Measurements from ENCODE around the gene MINDY1. TPM values are rescaled to one million over a fixed set of nuclear protein-coding genes. Genes with fewer than 3 reads are reported as not detected.

MINDY1 gene
- total RNA-seq, 1 experiment from 2014 or later, result 11.6 TPM

DNA sequence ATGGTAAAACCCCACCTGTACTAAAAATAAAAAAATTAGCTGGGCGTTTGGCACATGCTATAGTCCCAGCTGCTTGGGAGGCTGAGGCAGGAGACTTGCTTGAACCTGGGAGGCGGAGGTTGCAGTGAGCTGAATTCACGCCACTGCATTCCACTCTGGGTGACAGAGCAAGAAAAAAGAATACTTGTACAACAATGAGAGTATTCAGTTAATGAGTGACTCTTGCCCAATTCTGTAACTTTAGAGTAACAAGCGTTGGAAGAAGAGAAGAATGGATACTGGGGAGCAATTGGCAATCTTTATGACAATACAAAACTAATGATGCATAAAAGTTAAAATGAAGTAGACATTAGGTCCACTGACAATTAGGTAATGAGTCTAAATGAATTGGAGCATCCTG, 14.1 kb downstream of the MINDY1 start:
- no TSS peak for BruUV-seq (replicated peaks)
- H3K9me3 ChIP-seq (ENCODE audit: low read depth, low read length, poor library complexity, severe bottlenecking), result no peaks in the 10 kb centered on the region
- ChIA-PET POLR2A (ENCODE audit: low non-redundant PET) (no interaction called here), CTCF (no interaction called here)
- H3K36me3 ChIP-seq (ENCODE audit: insufficient read depth, low read length, poor library complexity, severe bottlenecking), result peaks cover 2% of the 10 kb centered on the region
- intact Hi-C loops (cut with micrococcal nuclease; ENCODE audit: unreplicated experiment), result loop anchor here (10.0 kb wide), 1 partner anchor 518 kb away; no protein-coding TSS in a partner anchor
- H3K27me3 ChIP-seq (replicated peaks; ENCODE audit: insufficient read depth, low read depth, low read length, poor library complexity), result no peaks in the 10 kb centered on the region
- H3K27ac ChIP-seq (ENCODE audit: low read depth, low read length, poor library complexity, severe bottlenecking), result no peak overlapping the region
- H3K4me1 ChIP-seq (ENCODE audit: insufficient read depth, low read length, poor library complexity, severe bottlenecking), result no peaks in the 10 kb centered on the region
- DNase-seq (ENCODE audit: low spot score), result no peak
- H3K4me3 ChIP-seq (ENCODE audit: low read depth, low read length, poor library complexity, severe bottlenecking), result no peak overlapping the region
- TF ChIP-seq, protein P1, sequence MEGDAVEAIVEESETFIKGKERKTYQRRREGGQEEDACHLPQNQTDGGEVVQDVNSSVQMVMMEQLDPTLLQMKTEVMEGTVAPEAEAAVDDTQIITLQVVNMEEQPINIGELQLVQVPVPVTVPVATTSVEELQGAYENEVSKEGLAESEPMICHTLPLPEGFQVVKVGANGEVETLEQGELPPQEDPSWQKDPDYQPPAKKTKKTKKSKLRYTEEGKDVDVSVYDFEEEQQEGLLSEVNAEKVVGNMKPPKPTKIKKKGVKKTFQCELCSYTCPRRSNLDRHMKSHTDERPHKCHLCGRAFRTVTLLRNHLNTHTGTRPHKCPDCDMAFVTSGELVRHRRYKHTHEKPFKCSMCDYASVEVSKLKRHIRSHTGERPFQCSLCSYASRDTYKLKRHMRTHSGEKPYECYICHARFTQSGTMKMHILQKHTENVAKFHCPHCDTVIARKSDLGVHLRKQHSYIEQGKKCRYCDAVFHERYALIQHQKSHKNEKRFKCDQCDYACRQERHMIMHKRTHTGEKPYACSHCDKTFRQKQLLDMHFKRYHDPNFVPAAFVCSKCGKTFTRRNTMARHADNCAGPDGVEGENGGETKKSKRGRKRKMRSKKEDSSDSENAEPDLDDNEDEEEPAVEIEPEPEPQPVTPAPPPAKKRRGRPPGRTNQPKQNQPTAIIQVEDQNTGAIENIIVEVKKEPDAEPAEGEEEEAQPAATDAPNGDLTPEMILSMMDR (conservative IDR thresholded peaks at IDR 0.05; ENCODE audit: low read depth, low read length), result no peak
- TF ChIP-seq EZH2 (IDR thresholded peaks at IDR 0.05; ENCODE audit: borderline replicate concordance, low read depth, low read length, poor library complexity, severe bottlenecking), result no peak

DNA sequence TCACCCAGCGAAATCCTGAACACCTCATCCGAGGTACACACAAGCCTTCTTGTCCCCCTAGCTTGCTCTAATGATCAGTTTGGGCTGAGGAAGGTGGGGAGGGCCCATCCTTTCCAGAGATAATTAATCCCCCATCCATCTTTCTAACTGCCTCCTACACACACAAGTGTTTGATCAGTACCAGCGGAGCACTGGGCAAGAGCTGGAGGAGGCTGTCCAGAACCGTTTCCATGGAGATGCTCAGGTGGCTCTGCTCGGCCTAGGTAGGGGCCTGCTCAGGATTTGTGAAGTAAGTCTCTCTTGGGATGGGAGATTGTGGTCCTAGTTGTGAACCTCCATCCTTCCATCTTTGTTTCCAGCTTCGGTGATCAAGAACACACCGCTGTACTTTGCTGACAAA, 18.8 kb downstream of the MINDY1 start:
- intact Hi-C loops (cut with micrococcal nuclease; ENCODE audit: unreplicated experiment), result no loop called here
- TF ChIP-seq EZH2 (IDR thresholded peaks at IDR 0.05; ENCODE audit: borderline replicate concordance, low read depth, low read length, poor library complexity, severe bottlenecking), result no peak
- TF ChIP-seq, protein P1 (conservative IDR thresholded peaks at IDR 0.05; ENCODE audit: low read depth, low read length), result no peak
- Histone ChIP-seq H3K4me1 (ENCODE audit: insufficient read depth, low read length, poor library complexity, severe bottlenecking) (no peaks in the 10 kb centered on the region), H3K36me3 (ENCODE audit: insufficient read depth, low read length, poor library complexity, severe bottlenecking) (no peaks in the 10 kb centered on the region), H3K27me3 (replicated peaks; ENCODE audit: insufficient read depth, low read depth, low read length, poor library complexity) (no peaks in the 10 kb centered on the region), H3K9me3 (ENCODE audit: low read depth, low read length, poor library complexity, severe bottlenecking) (no peaks in the 10 kb centered on the region), H3K4me3 (ENCODE audit: low read depth, low read length, poor library complexity, severe bottlenecking) (no peak overlapping the region), H3K27ac (ENCODE audit: low read depth, low read length, poor library complexity, severe bottlenecking) (no peak overlapping the region)
- ChIA-PET POLR2A (ENCODE audit: low non-redundant PET) (no interaction called here), CTCF (no interaction called here)
- DNase-seq (ENCODE audit: low spot score), result no peak
- BruUV-seq (replicated peaks), result no TSS peak

DNA sequence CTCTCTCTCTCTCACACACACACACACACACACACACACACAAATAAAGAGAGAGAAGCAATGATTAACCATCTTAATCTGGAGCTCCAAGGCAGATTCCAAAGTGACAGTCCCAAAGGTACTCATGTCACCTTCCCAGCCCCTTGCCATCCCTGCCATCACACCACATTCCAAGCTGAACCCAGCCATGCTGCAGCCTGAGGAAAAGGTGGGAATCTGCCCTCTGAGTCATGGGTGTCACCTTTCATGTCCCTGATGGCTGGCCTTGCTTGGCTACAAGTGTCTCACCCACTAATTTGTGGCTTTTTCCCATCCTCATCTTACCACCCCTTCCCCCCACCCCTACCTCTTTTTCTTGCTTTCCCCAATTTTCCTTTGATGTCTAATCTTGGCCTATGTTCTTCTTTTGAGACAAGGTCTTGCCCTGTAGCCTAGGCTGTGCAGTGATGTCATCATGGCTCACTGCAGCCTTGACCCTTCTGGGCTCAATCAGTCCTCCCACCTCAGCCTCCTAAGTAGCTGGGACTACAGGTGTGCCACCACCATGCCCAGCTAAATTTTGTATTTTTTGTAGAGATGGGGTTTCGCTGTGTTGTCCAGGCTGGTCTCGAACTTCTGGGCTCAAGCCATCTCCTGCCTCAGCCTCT, 21.4 kb downstream of the MINDY1 start:
- intact Hi-C loops (cut with micrococcal nuclease; ENCODE audit: unreplicated experiment), result no loop called here
- TF ChIP-seq EZH2 (IDR thresholded peaks at IDR 0.05; ENCODE audit: borderline replicate concordance, low read depth, low read length, poor library complexity, severe bottlenecking), result no peak
- TF ChIP-seq, protein P1 (conservative IDR thresholded peaks at IDR 0.05; ENCODE audit: low read depth, low read length), result no peak
- Histone ChIP-seq H3K36me3 (ENCODE audit: insufficient read depth, low read length, poor library complexity, severe bottlenecking) (no peaks in the 10 kb centered on the region), H3K27ac (ENCODE audit: low read depth, low read length, poor library complexity, severe bottlenecking) (no peak overlapping the region), H3K27me3 (replicated peaks; ENCODE audit: insufficient read depth, low read depth, low read length, poor library complexity) (no peaks in the 10 kb centered on the region), H3K9me3 (ENCODE audit: low read depth, low read length, poor library complexity, severe bottlenecking) (no peaks in the 10 kb centered on the region), H3K4me1 (ENCODE audit: insufficient read depth, low read length, poor library complexity, severe bottlenecking) (peaks cover 5% of the 10 kb centered on the region), H3K4me3 (ENCODE audit: low read depth, low read length, poor library complexity, severe bottlenecking) (no peak overlapping the region)
- ChIA-PET POLR2A (ENCODE audit: low non-redundant PET) (no interaction called here), CTCF (no interaction called here)
- DNase-seq (ENCODE audit: low spot score), result no peak
- BruUV-seq (replicated peaks), result no TSS peak

All from A673 (cell line).